Kidney epithelial cell (primary cell): Measurements from ENCODE around the gene FOXQ1. TPM values are rescaled to one million over a fixed set of nuclear protein-coding genes. Genes with fewer than 3 reads are reported as not detected.

ENCODE experiments used
- DNase-seq: peaks from one replicate; pipeline ENCODE4 v3.0.0-alpha.2; 2010; ENCODE audit warnings: low read depth
- H3K27me3 ChIP-seq: 2 replicates; pipeline ENCODE4 v1.6.0; 2011; ENCODE audit warnings: low read length; ENCODE audit not compliant: control insufficient read depth, insufficient read depth
- H3K36me3 ChIP-seq: 2 replicates; pipeline ENCODE4 v1.5.1; 2011; ENCODE audit warnings: low read length; ENCODE audit not compliant: control insufficient read depth, insufficient read depth
- H3K4me3 ChIP-seq: 2 replicates; pipeline ENCODE4 v1.5.1; 2011; ENCODE audit warnings: low read depth, mild to moderate bottlenecking, control low read depth, low read length
- total RNA-seq: library from RNA; depleted of rRNA; stranded (reverse); fragments of >200 nt; gene quantifications from 2 replicates; pipeline ENCODE4 v1.2.3, GENCODE V29; 2015
- TF ChIP-seq, protein P1 (sequence below): IDR thresholded peaks from 2 replicates; pipeline ENCODE4 v1.5.1; 2011; ENCODE audit warnings: mild to moderate bottlenecking, moderate library complexity, low read length, control low read depth, inconsistent platforms; ENCODE audit not compliant: insufficient read depth, poor library complexity, severe bottlenecking

FOXQ1 gene
- total RNA-seq, 1 donor from 2014 or later: 6.9 TPM

DNA sequence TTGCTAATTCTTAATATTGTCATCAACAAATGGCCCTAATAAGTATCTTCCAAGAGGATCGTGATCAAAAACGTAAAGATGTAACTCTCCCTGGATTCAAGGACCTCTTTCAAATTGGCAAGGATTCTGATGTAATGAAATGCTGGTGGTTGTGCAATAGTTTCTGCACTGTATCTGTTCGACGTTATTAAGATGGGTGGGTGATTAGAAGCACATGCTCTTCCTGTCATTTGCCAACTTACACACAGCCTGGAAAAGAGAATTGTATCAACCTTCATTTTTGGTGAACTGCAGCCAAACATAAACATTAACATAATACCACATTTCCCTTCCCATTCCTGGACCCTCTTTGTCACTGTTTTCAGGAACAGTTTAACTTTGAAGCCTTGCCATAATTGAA, 9.8 kb downstream of the FOXQ1 start:
- Histone ChIP-seq H3K4me3 (no peak overlapping the region), H3K27me3 (no peaks in the 10 kb centered on the region), H3K36me3 (no peaks in the 10 kb centered on the region)
- no peak for DNase-seq
- TF ChIP-seq, protein P1, sequence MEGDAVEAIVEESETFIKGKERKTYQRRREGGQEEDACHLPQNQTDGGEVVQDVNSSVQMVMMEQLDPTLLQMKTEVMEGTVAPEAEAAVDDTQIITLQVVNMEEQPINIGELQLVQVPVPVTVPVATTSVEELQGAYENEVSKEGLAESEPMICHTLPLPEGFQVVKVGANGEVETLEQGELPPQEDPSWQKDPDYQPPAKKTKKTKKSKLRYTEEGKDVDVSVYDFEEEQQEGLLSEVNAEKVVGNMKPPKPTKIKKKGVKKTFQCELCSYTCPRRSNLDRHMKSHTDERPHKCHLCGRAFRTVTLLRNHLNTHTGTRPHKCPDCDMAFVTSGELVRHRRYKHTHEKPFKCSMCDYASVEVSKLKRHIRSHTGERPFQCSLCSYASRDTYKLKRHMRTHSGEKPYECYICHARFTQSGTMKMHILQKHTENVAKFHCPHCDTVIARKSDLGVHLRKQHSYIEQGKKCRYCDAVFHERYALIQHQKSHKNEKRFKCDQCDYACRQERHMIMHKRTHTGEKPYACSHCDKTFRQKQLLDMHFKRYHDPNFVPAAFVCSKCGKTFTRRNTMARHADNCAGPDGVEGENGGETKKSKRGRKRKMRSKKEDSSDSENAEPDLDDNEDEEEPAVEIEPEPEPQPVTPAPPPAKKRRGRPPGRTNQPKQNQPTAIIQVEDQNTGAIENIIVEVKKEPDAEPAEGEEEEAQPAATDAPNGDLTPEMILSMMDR: no peak

DNA sequence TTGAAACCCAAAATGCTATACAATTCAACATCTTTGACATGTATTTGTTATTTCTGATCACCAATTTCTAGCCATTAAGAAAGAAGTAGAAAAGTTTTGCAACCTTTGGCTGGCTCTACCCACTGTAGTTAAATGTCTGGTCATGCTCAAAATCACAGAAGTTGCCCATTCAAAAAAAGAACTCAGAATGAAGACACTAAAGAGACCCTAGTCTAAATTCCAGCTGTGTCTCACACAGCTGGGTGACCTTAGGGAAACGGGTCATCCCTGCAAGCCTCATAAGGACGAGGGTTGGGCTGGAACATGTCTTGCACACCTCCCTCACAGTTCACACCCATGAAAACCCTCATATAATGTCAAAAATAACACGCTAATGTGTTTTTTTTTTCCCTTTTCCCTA, 10.3 kb downstream of the FOXQ1 start:
- TF ChIP-seq, protein P1: no peak
- no peak overlapping the region for H3K4me3 ChIP-seq

DNA sequence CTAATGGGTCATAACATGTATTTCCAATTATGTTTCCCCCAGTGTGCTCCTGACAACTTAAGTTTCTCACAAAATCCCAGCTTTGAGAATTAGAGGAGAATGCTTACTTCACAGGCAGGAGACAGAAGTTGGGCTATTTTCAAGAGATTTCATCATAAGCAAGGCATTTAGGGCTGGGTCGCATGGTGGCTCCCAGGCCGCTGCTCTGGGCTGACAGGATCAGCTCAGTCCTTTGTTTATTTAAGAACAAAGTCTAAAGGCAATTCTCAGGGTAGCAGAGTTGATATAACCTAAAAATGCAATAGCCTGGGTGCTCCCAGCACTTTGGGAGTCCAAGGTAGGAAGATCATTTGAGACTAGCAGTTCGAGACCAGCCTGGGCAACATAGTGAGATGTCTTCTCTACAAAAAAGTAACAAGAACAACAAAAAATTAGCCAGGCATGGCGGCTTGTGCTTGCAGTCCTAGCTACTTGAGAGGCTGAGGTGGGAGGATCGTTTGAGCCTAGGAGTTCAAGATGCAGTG, 10.9 kb downstream of the FOXQ1 start:
- TF ChIP-seq, protein P1: no peak
- DNase-seq: no peak
- Histone ChIP-seq H3K27me3 (no peaks in the 10 kb centered on the region), H3K36me3 (no peaks in the 10 kb centered on the region), H3K4me3 (no peak overlapping the region)

More for the DNA sequence above, 10.3 kb downstream of the FOXQ1 start:
- Histone ChIP-seq H3K36me3 (no peaks in the 10 kb centered on the region), H3K27me3 (no peaks in the 10 kb centered on the region)
- no peak for DNase-seq

DNA sequence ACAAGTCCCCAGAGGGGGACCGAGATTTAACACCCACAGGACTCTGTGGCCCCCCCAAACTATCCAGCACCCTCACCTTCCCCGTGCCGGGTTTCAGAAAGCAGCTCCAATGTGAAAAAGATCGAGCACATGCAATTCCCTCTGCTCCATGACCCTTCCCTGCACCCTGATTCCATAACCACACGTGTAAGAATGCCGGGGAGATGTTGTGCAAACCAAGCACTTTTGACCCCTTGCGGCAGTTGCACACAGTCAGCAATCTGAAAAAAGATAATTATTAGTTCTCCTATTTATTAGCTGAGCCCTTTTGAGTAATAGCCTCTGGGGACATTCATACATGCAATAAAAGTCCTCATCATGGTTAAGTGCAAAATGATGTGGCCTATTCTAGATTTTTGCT, 13.0 kb downstream of the FOXQ1 start:
- Histone ChIP-seq H3K36me3 (no peaks in the 10 kb centered on the region), H3K4me3 (no peak overlapping the region), H3K27me3 (no peaks in the 10 kb centered on the region)
- DNase-seq: no peak
- TF ChIP-seq, protein P1: no peak

DNA sequence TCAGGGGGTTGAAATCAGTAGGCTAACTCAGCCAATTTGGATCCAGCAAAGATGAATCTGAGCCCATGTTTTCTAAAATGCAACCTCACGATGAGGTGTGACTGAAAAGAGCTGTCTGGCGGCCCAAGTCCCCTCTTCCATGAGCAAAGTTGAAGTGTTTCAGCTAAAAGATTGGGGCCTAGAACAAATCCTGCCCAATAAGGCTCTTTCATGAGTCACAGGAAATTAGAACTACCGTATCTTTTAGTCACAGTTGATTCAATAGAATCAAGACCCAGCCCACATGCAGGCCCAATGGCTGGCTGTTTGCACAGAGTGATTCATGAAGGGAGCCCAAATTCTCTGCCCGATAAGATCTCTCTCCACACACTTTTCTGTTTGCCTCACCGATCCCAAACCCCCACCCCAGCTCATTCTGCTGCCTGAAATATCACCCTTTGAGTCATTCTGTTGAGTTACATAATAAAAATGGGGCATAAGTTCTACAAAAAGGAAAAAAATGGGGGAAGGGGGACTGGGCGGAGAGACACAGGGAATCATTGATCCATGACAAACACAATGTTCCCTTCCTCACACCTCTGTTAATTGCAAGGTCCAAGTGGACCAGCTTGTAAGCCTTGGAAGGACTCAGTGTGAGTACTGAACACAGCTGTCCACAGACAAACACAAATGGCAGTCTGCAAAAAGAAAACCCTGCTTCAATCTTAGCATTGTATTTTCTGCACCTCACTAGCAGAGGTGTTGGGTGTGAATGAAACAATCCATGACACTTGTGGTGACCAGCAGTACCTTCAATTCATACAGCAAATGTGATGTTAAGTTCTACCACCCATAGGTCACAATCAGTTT, 13.8 kb downstream of the FOXQ1 start:
- Histone ChIP-seq H3K36me3 (no peaks in the 10 kb centered on the region), H3K4me3 (no peak overlapping the region), H3K27me3 (no peaks in the 10 kb centered on the region)
- peak; percentile 66 for DNase-seq
- TF ChIP-seq, protein P1: no peak
